Stomach (tissue), 9 donors: ENCODE data around the gene LRIT2. TPM values are rescaled to one million over a fixed set of nuclear protein-coding genes. Genes with fewer than 3 reads are reported as not detected.
A peak's percentile ranks its signal among the peaks of the same experiment; 100 is the strongest.

Experiments used
- DNase-seq, 2 donors: peaks; one replicate each; pipeline versions ENCODE4 v3.0.0 to v3.0.0-alpha.2; 2013 to 2019
- H3K27ac ChIP-seq, 5 donors: fragments of 200-600 bp in 4 of 5; sonication (generic) in 4 of 5; one replicate each; pipeline ENCODE4 v1.5.1; 2013 to 2019; ENCODE audit warnings: mild to moderate bottlenecking in 1 of 5, moderate library complexity in 1 of 5
- H3K27me3 ChIP-seq, 3 donors: fragments of 200-600 bp; sonication (generic); one replicate each; pipeline ENCODE4 v1.5.1; 2017 to 2019; ENCODE audit warnings: mixed run types in 1 of 3
- H3K36me3 ChIP-seq, 4 donors: fragments of 200-600 bp; sonication (generic); 1 replicate in 3 of 4; 2 replicates in 1 of 4; pipeline ENCODE4 v1.5.1; 2016 to 2019
- H3K4me1 ChIP-seq, 4 donors: fragments of 200-600 bp; sonication (generic); one replicate each; pipeline ENCODE4 v1.5.1; 2016 to 2019
- H3K4me3 ChIP-seq, 4 donors: fragments of 200-600 bp; sonication (generic) in 3 of 4; one replicate each; pipeline ENCODE4 v1.5.1; 2016 to 2019; ENCODE audit warnings: mild to moderate bottlenecking in 1 of 4
- H3K9me3 ChIP-seq, 4 donors: fragments of 200-600 bp; sonication (generic); one replicate each; pipeline ENCODE4 v1.5.1; 2016 to 2019
- EP300 ChIP-seq: sonication (generic); formaldehyde crosslinking; IDR thresholded peaks from one replicate; pipeline ENCODE4 v1.6.1; 2017; ENCODE audit warnings: antibody characterized with exemption
- POLR2A ChIP-seq, 4 donors: fragments of 450-650 bp; IDR thresholded peaks; one replicate each; pipeline ENCODE4 v1.6.1; 2016; ENCODE audit warnings: antibody characterized with exemption in 4 of 4, control low read depth in 2 of 4, mild to moderate bottlenecking in 1 of 4, moderate library complexity in 1 of 4
- POLR2AphosphoS5 ChIP-seq, 3 donors: sonication (generic); formaldehyde crosslinking; IDR thresholded peaks; one replicate each; pipeline ENCODE4 v1.6.1; 2016; ENCODE audit warnings: antibody characterized with exemption in 3 of 3
- WGBS, 5 donors: extraction: QIAGEN DNeasy Blood & Tissue Kit in 3 of 5; methylation state at CpG; one replicate each; pipeline versions ENCODE4 v1.1.5 to v1.1.7; 2013 to 2018; 5-methylcytosine and 5-hydroxymethylcytosine counted together
- intact Hi-C: fragments of 100-400 bp; cut with DNase I; formaldehyde crosslinking; loops from one replicate; pipeline ENCODE4 v1.15.1; 2023; ENCODE audit warnings: low total_unique reads
- polyA plus RNA-seq, 3 donors: library from polyadenylated mRNA; stranded (reverse); fragments of 200-250 nt; gene quantifications; one replicate each; pipeline ENCODE4 v1.2.3, GENCODE V29; 2013
- total RNA-seq, 5 donors: library from RNA; depleted of rRNA; stranded (reverse); fragments of >200 nt; gene quantifications; one replicate each; pipeline versions ENCODE4 v1.1.0 to v1.2.3, GENCODE V29; 2014 to 2016
- TF ChIP-seq, protein P1 (sequence below), 7 experiments: fragments of 450-650 bp in 4 of 7; fragments of 200-600 bp in 3 of 7; sonication (generic) in 3 of 7; IDR thresholded peaks; one replicate each; pipeline ENCODE4 v1.5.1; 2016 to 2019; ENCODE audit warnings: antibody characterized with exemption in 7 of 7, control low read depth in 2 of 7, mild to moderate bottlenecking in 1 of 7
- donor health status: healthy with polysubstance abuse.
- donor health status: Bipolar disorder and iron deficiency.
- donor health status: healthy.

Gene LRIT2
- total and polyA plus RNA-seq, 8 donors = not detected

DNA sequence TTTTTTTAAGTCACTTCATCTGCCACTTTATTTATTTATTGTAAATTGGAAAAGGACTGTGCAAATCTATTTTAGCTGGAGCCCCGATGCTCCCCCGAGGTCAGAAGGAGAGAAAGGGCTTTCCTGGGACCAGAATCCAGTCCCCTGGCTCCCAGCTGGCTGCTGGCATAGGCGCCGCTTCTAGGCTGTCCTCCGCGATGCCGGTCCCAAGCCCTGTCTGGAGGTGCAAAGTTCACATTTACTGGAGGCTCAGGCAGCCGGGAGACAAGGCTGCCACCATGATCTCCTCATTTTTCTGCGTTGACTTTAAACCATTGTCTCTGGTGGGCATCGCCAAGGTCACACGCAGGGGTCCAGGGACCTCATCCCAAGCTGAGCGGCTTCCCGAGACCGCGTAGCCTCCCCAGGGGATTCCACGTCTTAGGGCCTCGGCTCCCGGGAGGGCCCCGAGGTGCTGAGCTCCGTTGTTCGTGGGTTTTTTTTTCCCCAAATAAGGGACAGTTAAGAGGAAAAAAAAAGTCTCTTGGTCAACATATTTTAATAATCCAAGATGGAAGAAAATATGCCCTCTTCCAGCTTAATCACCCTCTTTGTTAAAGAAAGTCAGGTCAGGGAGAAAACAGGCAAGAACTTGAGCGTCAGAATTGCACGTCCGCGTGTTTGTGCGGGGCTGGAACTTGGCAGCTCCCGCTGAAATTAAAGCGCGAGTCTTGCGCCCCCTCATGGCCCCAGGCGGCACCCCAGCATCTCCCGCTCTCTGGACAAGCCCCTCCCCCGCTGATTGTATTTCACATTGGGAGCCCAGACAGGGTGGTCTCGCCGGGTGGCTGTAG is 31.4 kb upstream of the LRIT2 start:
- DNase-seq = peak; percentile 47 to 77
- 33 to 39% (median 37%) methylated on average over 32 to 35 of the region's 35 CpGs for WGBS, 5 donors
- TF ChIP-seq, protein P1, sequence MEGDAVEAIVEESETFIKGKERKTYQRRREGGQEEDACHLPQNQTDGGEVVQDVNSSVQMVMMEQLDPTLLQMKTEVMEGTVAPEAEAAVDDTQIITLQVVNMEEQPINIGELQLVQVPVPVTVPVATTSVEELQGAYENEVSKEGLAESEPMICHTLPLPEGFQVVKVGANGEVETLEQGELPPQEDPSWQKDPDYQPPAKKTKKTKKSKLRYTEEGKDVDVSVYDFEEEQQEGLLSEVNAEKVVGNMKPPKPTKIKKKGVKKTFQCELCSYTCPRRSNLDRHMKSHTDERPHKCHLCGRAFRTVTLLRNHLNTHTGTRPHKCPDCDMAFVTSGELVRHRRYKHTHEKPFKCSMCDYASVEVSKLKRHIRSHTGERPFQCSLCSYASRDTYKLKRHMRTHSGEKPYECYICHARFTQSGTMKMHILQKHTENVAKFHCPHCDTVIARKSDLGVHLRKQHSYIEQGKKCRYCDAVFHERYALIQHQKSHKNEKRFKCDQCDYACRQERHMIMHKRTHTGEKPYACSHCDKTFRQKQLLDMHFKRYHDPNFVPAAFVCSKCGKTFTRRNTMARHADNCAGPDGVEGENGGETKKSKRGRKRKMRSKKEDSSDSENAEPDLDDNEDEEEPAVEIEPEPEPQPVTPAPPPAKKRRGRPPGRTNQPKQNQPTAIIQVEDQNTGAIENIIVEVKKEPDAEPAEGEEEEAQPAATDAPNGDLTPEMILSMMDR (IDR thresholded peaks at IDR 0.05) = peak in 4 of 7 experiments; percentile 24 to 45 (median 28)
- no peak for TF ChIP-seq POLR2A (IDR thresholded peaks at IDR 0.05)

DNA sequence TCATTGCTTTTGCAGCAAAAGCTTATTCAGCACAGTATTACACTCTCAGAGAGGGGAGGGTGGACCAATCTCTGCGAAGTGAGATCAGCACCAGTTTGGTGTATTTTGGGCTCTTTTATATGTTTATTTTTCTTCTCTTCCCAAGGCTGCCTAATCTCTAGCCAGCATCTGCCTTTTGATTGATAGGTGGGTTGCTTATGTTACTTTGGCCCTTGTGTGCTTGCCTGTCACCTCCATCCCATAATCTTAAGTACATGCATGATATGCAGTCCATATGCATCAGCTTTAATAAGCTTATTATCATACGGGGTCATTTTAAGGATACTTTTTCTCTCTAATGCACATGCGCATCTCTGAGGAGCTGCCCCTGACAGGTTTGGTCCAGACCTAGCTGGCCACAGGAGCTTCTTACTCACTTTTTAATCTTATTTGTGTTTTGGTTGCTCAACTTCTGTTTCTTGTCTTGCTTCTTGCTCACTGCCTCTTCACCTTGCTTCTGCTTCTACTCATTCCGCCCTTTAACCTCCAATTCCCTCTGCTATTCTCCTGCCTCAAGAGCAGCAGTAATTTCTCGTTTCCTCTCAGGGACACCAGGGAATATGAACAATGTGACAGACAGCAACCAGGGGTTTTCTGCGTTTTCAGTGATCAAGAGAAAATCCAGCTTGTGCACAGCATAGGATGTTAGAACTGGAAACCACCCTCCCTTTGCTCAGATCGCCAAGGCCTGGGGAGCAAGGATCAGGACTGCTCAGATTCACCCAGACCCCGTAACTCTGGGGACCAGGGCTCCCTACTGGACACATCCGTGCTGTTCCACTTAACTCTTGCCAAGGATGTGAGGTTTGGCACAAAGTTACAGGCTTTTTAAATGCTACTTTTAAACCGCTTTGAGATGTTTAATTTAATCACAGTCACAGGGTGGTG is 29.5 kb upstream of the LRIT2 start:
- 59 to 65% (median 63%) methylated on average over 10 of the region's 10 CpGs for WGBS, 5 donors
- Histone ChIP-seq H3K27ac (no peak overlapping the region), H3K4me1 (peaks cover 0 to 5% (median 2%) of the 10 kb centered on the region in 4 donors), H3K36me3 (no peaks in the 10 kb centered on the region), H3K9me3 (peaks cover 0 to 7% (median 0%) of the 10 kb centered on the region in 4 donors), H3K27me3 (peaks cover 0 to 32% (median 9%) of the 10 kb centered on the region in 3 donors), H3K4me3 (no peak overlapping the region)
- intact Hi-C loops = no loop called here
- TF ChIP-seq EP300 (no peak), POLR2A (IDR thresholded peaks at IDR 0.05) (no peak), POLR2AphosphoS5 (IDR thresholded peaks at IDR 0.05) (no peak)
- TF ChIP-seq, protein P1 (IDR thresholded peaks at IDR 0.05) = no peak
- DNase-seq = no peak

More for the DNA sequence above, 31.4 kb upstream of the LRIT2 start:
- H3K9me3 ChIP-seq = peaks cover 0 to 3% (median 0%) of the 10 kb centered on the region in 4 donors
- intact Hi-C loops = no loop called here
- no peaks in the 10 kb centered on the region for H3K36me3 ChIP-seq
- H3K27me3 ChIP-seq = peaks cover 0 to 40% (median 9%) of the 10 kb centered on the region in 3 donors
- peaks cover 0 to 5% (median 2%) of the 10 kb centered on the region in 4 donors for H3K4me1 ChIP-seq
- no peak overlapping the region for H3K4me3 ChIP-seq
- no peak overlapping the region for H3K27ac ChIP-seq

DNA sequence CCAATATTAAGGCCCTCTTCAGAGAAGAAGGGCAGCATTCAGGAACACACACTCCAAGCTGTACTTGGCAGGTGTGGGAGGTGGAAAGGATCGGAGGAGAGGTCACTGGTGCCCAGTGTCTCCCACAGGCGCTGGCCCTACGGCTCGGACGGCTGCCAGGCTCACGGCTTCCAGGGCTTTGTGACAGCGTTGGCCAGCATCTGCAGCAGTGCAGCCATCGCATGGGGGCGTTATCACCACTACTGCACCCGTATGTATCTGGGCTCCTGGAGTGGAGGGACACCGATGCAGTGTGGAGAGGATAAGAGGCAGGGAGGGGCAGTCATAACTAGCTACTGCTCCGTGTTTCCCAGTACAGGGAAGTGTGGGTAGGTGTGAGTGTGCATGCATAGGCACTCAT is 23.4 kb upstream of the LRIT2 start:
- intact Hi-C loops = no loop called here
- no peak for DNase-seq
- Histone ChIP-seq H3K9me3 (peaks cover 0 to 7% (median 0%) of the 10 kb centered on the region in 4 donors), H3K4me1 (no peaks in the 10 kb centered on the region), H3K27me3 (peaks cover 0 to 7% (median 0%) of the 10 kb centered on the region in 3 donors), H3K4me3 (no peak overlapping the region), H3K27ac (no peak overlapping the region), H3K36me3 (no peaks in the 10 kb centered on the region)
- WGBS, 5 donors = 74 to 88% (median 76%) methylated on average over 12 of the region's 12 CpGs
- TF ChIP-seq, protein P1 (IDR thresholded peaks at IDR 0.05) = no peak
- no peak for TF ChIP-seq EP300
- TF ChIP-seq POLR2AphosphoS5 (IDR thresholded peaks at IDR 0.05) = no peak
- TF ChIP-seq POLR2A (IDR thresholded peaks at IDR 0.05) = no peak

DNA sequence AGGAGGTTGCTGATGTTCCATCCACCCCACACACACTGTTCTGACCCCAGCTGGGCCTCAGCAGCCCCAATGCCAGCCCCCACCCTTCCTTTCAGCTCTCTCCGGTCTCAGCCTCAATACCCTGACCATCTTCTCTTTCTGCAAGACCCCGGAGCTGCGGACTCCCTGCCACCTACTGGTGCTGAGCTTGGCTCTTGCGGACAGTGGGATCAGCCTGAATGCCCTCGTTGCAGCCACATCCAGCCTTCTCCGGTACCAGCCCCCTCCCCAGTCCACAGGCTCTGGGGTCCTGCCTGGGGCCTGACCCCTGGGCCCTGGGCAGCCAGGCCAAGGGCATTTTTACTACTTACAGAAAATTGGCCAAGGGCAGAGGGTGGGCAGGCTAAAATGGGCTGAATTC is 22.2 kb upstream of the LRIT2 start:
- no peaks in the 10 kb centered on the region for H3K4me1 ChIP-seq
- intact Hi-C loops = no loop called here
- DNase-seq = no peak
- H3K27me3 ChIP-seq = peaks cover 0 to 7% (median 0%) of the 10 kb centered on the region in 3 donors
- 73 to 87% (median 78%) methylated on average over 6 of the region's 6 CpGs for WGBS, 5 donors
- no peak overlapping the region for H3K27ac ChIP-seq
- no peaks in the 10 kb centered on the region for H3K36me3 ChIP-seq
- peaks cover 0 to 7% (median 0%) of the 10 kb centered on the region in 4 donors for H3K9me3 ChIP-seq
- TF ChIP-seq, protein P1 (IDR thresholded peaks at IDR 0.05) = no peak
- TF ChIP-seq EP300 (no peak), POLR2A (IDR thresholded peaks at IDR 0.05) (no peak), POLR2AphosphoS5 (IDR thresholded peaks at IDR 0.05) (no peak)
- no peak overlapping the region for H3K4me3 ChIP-seq
